ENCODE measurements around the gene FAH.

- no peak for TF ChIP-seq POLR2A (IDR thresholded peaks at IDR 0.05)
- TF ChIP-seq CTCF (IDR thresholded peaks at IDR 0.05) = no peak
- TF ChIP-seq EP300 (IDR thresholded peaks at IDR 0.05) = no peak
- TF ChIP-seq POLR2AphosphoS5 (IDR thresholded peaks at IDR 0.05) = no peak
Measured at GRCh38 chr15:80201256-80202015, 48.6 kb downstream of the FAH start.
